KOPT-K1 (cell line): ENCODE results near the gene YWHAB.
"Not testable (repeated sequence)": the region's sequence is repeated elsewhere in the genome, so short reads cannot be mapped to it uniquely, and the experiment has no call there.

ENCODE experiments used
- H3K27ac ChIP-seq: fragments of 200-600 bp; sonication (generic); 2 replicates; pipeline ENCODE4 v1.5.1; 2016; ENCODE audit warnings: antibody characterized with exemption, mild to moderate bottlenecking, low read depth, low read length; ENCODE audit not compliant: poor library complexity, severe bottlenecking
- H3K36me3 ChIP-seq: fragments of 200-600 bp; sonication (generic); 2 replicates; pipeline ENCODE4 v1.5.1; 2017; ENCODE audit warnings: antibody characterized with exemption, mild to moderate bottlenecking, low read length, moderate library complexity; ENCODE audit not compliant: insufficient read depth
- H3K9me3 ChIP-seq: fragments of 200-600 bp; sonication (generic); 2 replicates; pipeline ENCODE4 v1.5.1; 2017; ENCODE audit warnings: antibody characterized with exemption, low read length, mild to moderate bottlenecking; ENCODE audit not compliant: insufficient read depth, poor library complexity, severe bottlenecking

YWHAB gene

DNA sequence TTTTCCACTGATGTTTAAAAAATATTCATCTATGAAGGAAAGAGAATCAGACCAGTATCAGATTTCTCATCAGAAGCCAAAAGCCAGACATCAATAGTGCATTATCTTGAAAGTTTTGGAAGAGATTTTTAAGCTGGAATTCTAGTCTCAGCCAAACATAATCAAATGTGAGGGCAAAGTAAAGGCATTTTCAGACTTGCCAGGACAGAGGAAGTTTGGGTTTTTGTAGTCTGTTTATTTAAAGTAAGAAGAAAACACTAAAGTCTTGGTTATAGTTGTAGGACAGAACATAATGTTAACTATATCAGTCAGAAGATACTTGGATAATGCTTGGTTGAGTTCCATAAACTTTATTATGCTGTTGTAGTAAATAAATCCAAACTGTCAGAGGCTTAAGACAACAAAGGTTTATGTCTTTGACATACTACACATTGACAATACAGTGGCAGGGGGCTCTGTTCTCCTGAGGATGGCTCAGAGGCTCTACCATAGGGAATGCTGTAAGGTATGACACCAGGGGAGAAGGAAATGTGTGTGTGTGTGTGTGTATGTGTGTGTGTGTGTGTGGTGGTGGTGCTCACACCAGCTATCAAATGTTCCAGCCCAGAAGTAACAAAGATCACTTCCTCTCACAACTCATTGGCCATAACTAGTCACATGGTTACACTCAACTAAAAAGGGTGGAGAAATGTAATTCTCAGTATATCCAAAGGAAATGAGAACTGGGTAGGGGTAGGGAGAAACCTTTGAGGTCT lies 26.7 kb upstream of the YWHAB start:
- Histone ChIP-seq H3K9me3 (peaks cover 6% of the 10 kb centered on the region), H3K27ac (no peak overlapping the region), H3K36me3 (no peaks in the 10 kb centered on the region)

DNA sequence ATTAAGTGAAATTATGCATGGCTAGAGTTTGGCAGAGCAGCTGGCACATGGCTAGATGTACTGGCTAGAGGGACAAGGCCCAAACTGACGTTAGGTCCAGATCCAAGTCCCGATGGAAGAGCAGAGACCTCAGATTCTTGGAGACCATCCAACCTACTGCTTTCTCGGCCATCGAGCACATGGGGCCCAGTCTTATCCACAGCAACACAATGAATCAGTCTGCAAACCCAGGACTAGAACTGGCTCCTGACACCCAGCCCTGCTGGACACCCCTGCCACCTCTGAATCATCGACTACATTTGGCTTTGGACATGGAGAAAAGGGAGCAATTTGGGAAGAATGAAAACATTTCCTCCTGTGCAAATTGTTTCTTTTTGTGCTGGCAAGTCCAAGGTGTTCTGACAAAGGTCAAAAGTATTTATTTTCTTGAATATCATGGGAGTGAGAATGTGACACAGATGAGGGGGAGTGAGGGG lies 23.9 kb upstream of the YWHAB start:
- H3K27ac ChIP-seq, result no peak overlapping the region
- H3K9me3 ChIP-seq, result peaks cover 5% of the 10 kb centered on the region
- H3K36me3 ChIP-seq, result no peaks in the 10 kb centered on the region

DNA sequence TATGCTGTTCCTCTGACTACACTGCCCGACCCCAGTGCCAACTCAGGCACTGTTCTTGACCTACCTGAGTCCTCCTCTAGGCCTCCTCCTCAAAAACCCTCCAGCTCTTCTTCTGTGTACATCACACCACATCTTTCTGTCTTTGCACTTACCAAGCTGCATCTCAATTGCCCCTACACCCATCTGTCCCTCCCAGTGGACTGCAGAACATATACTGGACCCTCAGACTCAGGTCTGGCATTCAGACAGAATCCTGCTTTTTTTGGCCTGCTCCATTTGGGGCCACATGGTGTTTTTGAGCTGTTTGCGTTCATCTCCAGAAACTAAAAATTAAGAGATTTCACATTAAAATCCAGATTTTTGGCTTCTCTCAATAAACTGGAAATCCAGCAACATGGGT lies 23.2 kb upstream of the YWHAB start:
- no peak overlapping the region for H3K27ac ChIP-seq
- H3K36me3 ChIP-seq, result no peaks in the 10 kb centered on the region

DNA sequence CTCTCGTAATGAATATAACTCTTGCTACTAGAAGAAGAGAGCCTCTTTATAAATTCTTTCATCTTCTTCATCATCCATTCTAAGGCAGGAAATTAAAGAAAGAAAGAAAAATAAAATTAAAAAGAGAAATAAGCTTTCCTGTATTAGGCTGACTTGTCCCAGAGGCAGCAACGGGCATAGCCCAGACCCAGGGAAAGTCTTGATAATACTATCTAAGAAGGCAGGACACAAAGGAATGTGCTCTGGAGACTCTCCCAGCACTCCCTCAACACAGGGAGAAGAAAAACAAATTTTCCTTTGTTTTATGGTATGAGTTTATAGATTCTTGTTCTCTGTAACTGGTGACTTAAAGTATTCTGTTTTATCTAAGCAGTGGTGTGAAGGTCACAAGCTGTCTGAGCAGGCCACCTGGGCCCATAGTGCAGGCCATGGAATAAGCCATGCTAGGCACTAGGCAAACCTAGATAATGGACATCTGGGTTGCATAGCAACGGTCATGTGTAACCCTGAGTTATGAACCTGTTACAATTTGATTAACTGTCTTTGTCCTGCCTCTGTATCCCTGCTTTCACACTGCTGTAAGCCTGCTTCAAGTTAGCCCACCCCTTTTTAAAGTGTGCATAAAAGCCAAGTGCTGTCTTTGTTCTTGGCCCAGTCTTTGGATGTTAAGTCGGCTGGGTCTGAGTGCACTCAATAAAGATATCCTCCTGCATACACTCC lies 22.0 kb upstream of the YWHAB start:
- not testable (repeated sequence) for H3K9me3 ChIP-seq, H3K36me3 ChIP-seq, H3K27ac ChIP-seq

More for the DNA sequence above, 23.2 kb upstream of the YWHAB start:
- H3K9me3 ChIP-seq, result no peaks in the 10 kb centered on the region

DNA sequence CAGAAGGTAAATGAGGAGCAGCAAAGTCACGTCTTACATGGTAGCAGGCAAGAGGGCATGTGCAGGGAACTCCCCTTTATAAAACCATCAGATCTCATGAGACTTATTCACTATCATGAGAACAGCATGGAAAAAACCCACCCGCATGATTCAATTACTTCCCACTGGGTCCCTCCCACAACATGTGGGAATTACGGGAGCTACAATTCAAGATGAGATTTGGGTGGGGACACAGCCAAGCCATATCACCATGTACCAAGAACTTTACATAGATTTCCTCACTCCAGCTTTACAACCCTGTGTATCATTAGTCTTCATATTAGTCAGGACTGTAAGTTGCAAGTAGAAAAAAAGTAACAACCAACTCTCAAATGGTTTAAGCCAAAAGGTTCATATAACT lies 21.0 kb upstream of the YWHAB start:
- H3K9me3 ChIP-seq, H3K36me3 ChIP-seq, H3K27ac ChIP-seq: not testable (repeated sequence)

DNA sequence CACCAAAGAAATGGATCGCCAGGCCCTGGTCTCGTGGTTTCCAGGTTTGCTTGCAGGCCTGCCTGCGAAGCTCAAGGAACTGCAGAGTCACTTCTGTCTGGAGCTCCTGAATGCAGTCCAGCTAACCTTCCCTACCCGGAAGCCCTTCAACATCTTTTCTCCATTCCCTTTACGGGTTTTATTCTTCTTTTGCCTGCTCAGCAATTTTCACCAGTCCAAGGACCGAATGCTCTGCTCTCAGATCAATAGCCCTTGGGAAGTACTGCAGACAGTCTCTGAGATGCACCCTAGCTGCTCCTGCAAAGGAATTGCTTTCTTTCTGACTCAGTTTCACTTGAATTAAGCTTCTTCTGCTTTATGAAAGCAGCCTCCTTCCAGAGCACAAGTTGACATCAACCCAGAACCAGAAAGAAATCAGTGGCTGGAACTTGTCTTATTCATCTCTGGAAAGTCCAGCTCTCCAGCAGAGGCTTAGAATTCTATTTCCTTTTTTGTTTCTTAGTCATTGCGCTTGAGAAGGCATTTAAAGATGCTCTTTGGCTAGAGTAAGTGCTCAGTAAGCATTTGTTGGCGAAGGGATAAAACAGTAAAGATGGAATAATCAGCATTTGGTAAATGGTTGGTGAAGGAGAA lies 18.7 kb upstream of the YWHAB start:
- H3K36me3 ChIP-seq, result no peaks in the 10 kb centered on the region
- H3K27ac ChIP-seq, result no peak overlapping the region
- no peaks in the 10 kb centered on the region for H3K9me3 ChIP-seq

DNA sequence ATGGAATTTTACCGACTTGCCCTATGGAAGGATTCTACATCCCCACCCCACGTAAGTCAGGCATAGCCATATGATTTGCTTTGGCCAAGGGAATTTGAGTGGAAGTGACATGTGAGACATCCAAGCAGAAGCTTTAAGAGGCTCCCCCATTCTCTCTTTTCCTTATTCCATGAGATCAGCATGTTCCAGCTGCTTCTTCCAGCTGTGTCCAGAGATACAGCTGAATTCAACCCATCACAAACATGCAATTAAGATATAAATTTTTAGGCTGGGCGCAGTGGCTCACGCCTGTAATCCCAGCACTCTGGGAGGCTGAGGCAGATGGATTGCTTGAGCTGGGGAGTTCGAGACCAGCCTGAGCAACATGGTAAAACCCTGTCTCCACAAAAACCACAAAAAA lies 16.0 kb upstream of the YWHAB start:
- no peaks in the 10 kb centered on the region for H3K9me3 ChIP-seq
- no peak overlapping the region for H3K27ac ChIP-seq
- H3K36me3 ChIP-seq, result no peaks in the 10 kb centered on the region

DNA sequence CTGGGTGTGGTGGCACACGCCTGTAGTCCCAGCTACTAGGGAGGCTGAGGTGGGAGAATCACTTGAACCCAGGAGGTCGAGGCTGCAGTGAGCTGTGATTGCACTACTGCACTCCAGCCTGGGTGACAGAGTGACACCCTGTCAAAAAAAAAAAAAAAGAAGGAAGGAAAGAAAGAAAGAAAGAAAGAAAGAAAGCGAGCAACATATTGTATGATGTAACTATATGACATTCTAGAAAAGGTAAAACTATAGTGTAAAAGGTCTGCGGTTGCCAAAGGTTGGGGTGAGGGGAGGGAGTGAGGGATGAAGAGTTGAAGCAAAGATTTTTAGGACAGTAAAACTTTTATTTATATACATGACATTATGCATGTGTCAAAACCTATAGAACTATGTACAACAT lies 3.1 kb upstream of the YWHAB start:
- not testable (repeated sequence) for H3K27ac ChIP-seq, H3K9me3 ChIP-seq, H3K36me3 ChIP-seq

DNA sequence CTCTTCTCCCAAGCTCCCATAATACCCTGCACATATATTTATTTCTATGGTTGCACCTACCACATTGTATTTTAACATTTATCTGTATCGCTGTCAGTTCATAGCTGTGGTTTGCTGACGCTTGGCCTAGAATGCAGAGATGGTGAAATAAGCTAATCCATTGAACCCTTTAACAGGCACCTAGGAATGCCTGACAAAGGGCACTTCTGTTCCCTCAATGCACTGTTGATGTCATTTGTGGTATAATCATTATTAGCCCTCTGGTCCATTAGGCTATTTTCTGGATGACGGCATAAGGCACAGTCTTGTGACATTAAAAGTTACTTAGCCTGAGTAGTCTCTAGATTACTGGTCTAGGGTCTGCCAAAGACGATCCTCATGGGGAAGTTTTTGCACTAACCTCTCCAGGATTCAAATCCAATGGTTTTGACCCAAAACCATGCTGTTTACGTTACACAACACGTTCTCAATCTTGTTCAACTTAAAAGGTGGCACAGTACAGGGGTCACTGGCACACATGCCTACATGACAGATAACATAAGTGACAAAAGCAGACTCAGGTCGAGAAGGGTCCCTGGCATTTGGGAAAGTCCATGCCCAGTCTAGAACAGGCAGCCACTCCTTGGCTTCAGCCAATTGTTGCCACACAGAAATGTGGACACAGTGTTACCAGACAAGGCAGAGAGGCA lies 2.1 kb upstream of the YWHAB start:
- Histone ChIP-seq H3K9me3 (no peaks in the 10 kb centered on the region), H3K36me3 (peaks cover 12% of the 10 kb centered on the region), H3K27ac (no peak overlapping the region)

DNA sequence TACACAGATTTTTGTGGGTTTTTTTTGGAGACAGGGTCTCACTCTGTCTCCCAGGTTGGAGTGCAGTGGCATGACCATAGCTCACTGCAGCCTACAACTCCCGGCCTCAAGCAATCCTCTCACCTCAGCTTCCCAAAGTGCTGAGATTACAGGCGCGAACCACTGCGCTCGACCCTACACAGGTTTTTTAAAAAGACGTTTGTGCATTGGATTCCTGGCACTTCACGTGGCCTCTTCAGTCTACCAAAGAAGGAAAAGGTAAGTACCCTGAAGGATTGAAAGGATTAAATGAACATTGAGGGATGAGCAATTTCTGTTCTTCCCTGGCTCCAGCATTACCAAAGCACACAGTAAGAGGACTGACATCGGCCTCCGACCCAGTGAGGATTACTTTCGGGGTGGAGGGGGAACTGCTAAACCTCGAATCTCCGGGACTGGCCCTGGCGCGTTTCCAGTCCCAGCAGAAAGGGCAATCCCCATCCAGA lies 556 bp upstream of the YWHAB start:
- H3K36me3 ChIP-seq, result peaks cover 28% of the 10 kb centered on the region
- peak overlapping the region; percentile 89 for H3K27ac ChIP-seq
- no peaks in the 10 kb centered on the region for H3K9me3 ChIP-seq

DNA sequence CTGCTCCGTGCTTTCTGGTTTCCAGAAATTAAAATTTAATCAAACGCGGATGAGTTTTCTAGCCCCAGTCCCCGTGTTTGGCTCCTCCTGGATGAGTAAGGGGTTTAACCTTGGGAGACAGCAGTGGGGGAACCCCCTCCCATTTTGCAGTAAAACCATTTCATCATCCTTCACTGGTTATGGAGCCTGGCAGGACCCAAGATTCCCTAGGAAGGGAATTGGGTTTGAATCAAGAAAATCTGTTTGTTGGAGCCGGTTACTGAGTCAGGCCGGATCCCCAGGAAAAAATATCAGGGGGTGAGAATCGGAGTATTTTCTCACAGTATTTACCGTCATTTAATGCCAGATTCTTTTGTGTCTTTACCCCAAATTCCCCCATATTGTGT lies 754 bp downstream of the YWHAB start:
- no peaks in the 10 kb centered on the region for H3K9me3 ChIP-seq
- H3K27ac ChIP-seq, result peak overlapping the region; percentile 89
- H3K36me3 ChIP-seq, result peaks cover 40% of the 10 kb centered on the region

DNA sequence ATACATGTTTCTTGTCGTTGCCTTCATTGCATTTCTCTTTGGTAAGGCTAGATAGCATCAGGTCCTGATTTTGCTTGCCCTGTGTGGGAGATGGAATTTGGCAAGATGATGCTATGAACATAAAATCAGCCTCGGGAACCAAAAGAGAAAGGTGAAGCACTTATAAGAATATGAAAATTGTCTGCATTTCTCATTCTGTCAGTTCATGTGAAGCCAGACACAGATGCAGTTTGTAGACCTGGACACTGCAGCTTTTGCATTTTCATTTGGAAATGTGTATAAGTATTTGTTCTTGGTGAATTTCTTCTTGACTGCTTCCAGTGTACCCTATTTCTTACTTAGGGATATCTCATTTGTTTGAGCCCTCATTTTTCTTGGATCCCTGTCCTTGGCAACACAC lies 1.3 kb downstream of the YWHAB start:
- peak overlapping the region; percentile 89 for H3K27ac ChIP-seq
- H3K9me3 ChIP-seq, result no peaks in the 10 kb centered on the region
- H3K36me3 ChIP-seq, result peaks cover 45% of the 10 kb centered on the region

DNA sequence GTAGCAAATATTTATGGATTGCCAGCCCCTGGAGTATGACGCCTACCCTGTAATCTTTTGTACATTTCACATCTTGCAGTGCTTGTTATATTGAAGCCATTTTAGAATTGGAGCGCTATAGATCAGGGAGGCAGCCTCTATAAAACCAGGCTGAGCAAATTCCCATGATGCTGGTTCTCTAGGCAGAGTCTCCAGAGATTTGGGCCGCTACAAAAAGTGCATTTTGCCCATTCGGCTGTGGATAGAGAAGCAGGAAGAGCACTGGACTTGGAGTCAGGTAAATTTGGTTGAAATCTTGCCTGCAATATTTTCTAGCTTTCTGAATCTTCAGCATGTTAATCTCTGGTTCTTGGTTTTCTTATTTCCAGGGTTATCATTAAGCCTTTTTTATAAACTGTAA lies 2.0 kb downstream of the YWHAB start:
- H3K9me3 ChIP-seq, result no peaks in the 10 kb centered on the region
- peaks cover 52% of the 10 kb centered on the region for H3K36me3 ChIP-seq
- peak overlapping the region; percentile 89 for H3K27ac ChIP-seq

DNA sequence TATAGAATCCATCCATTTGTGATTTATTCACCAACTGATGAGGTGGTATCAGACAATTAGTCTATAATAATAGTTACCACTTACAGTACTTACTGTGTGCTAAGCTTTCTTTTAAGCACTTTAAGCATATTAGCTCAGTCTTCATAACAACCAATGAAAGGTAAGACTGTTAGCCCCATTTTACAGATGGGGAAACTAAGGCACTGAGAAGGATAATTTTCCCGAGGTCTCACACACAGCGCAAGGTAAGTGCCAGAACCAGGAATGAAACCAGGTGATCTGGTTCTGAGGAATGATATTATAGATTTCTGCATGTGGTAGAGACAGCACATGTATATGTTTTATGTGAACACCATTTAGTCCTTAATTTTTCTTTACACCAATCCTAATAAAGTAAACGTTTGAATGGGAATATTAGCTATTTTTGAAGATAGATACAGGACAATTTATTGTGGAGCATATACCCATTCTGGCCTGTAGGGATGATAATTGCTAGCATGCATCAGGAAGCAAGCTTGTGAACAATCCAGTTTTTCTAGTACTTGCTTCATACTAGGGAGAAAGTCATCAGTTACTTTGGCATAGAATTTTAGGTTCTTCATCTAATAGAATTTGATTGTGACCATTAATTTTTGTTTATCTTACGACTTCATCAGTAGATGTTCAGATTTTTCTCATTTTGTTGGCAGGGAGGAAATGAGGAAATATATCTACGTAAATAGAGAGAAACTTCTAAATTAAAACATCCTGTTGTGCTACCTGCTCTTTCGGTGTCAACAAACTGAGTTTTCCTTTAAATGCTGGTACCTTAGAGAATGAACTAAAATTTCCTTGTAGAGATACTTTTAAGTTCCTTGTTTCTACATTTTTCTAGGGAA lies 3.0 kb downstream of the YWHAB start:
- H3K36me3 ChIP-seq, result peaks cover 56% of the 10 kb centered on the region
- no peaks in the 10 kb centered on the region for H3K9me3 ChIP-seq
- H3K27ac ChIP-seq, result no peak overlapping the region
